GM23338 (cell line): ENCODE measurements around the gene FAM8A1. TPM values are rescaled to one million over a fixed set of nuclear protein-coding genes. Genes with fewer than 3 reads are reported as not detected.

Source experiments
- ATAC-seq: fragments of 200-7000 bp; cut with Tn5 transposase; 3 replicates; pipeline ENCODE4 v1.9.1; 2020
- DNase-seq: peaks from one replicate; pipeline ENCODE4 v3.0.0-alpha.2; 2015; ENCODE audit warnings: low spot score
- H2AFZ ChIP-seq: fragments of 200-600 bp; sonication (generic); 2 replicates; pipeline ENCODE4 v1.8.0; 2016; ENCODE audit warnings: antibody characterized with exemption, mild to moderate bottlenecking, moderate library complexity
- H3F3A ChIP-seq: fragments of 200-600 bp; sonication (generic); replicated peaks from 2 replicates; pipeline ENCODE4 v1.8.0; 2017; ENCODE audit warnings: antibody characterized with exemption, mixed run types, low read depth
- H3K27ac ChIP-seq: fragments of 200-600 bp; sonication (generic); 2 replicates; pipeline ENCODE4 v1.6.1; 2016; ENCODE audit warnings: low read depth
- H3K27me3 ChIP-seq: fragments of 200-600 bp; sonication (generic); 2 replicates; pipeline ENCODE4 v1.8.0; 2016; ENCODE audit warnings: mild to moderate bottlenecking, mixed run types, moderate library complexity; ENCODE audit not compliant: insufficient read depth
- H3K36me3 ChIP-seq: fragments of 200-600 bp; sonication (generic); 2 replicates; pipeline ENCODE4 v1.8.0; 2016; ENCODE audit warnings: mild to moderate bottlenecking; ENCODE audit not compliant: insufficient read depth
- H3K4me1 ChIP-seq: fragments of 200-600 bp; sonication (generic); 2 replicates; pipeline ENCODE4 v1.8.0; 2016; ENCODE audit warnings: mild to moderate bottlenecking, moderate library complexity; ENCODE audit not compliant: insufficient read depth
- H3K4me2 ChIP-seq: fragments of 200-600 bp; sonication (generic); 2 replicates; pipeline ENCODE4 v1.7.1; 2017; ENCODE audit warnings: mixed run types
- H3K4me3 ChIP-seq: fragments of 200-600 bp; sonication (generic); 2 replicates; pipeline ENCODE4 v1.6.1; 2016; ENCODE audit warnings: mixed run types
- H3K79me2 ChIP-seq: fragments of 200-600 bp; sonication (generic); replicated peaks from 2 replicates; pipeline ENCODE4 v1.8.0; 2017; ENCODE audit warnings: mild to moderate bottlenecking; ENCODE audit not compliant: insufficient read depth
- H3K9me2 ChIP-seq: fragments of 200-600 bp; sonication (generic); 2 replicates; pipeline ENCODE4 v1.8.0; 2017; ENCODE audit not compliant: insufficient read depth
- H4K20me1 ChIP-seq: fragments of 200-600 bp; sonication (generic); replicated peaks from 2 replicates; pipeline ENCODE4 v1.8.0; 2017; ENCODE audit warnings: mild to moderate bottlenecking; ENCODE audit not compliant: insufficient read depth
- H3K27ac Mint-ChIP-seq: 2 replicates; pipeline ENCODE4 v1.8.0; 2020; ENCODE audit warnings: inconsistent platforms, mild to moderate bottlenecking, moderate library complexity, mixed read lengths
- H3K27me3 Mint-ChIP-seq: 3 replicates; pipeline ENCODE4 v1.8.0; 2022; ENCODE audit warnings: low read depth, mild to moderate bottlenecking, moderate library complexity, mixed read lengths, inconsistent platforms; ENCODE audit not compliant: insufficient read depth, poor library complexity
- H3K36me3 Mint-ChIP-seq: 3 replicates; pipeline ENCODE4 v1.8.0; 2021; ENCODE audit warnings: low read depth, mild to moderate bottlenecking, inconsistent platforms, moderate library complexity, mixed read lengths
- H3K4me1 Mint-ChIP-seq: 3 replicates; pipeline ENCODE4 v1.8.0; 2020; ENCODE audit warnings: mild to moderate bottlenecking, inconsistent platforms, mixed read lengths
- H3K4me3 Mint-ChIP-seq: 3 replicates; pipeline ENCODE4 v1.8.0; 2021; ENCODE audit warnings: moderate library complexity, mild to moderate bottlenecking, inconsistent platforms, mixed read lengths
- H3K9me3 Mint-ChIP-seq: 3 replicates; pipeline ENCODE4 v1.8.0; 2020; ENCODE audit warnings: moderate library complexity, mild to moderate bottlenecking, inconsistent platforms, mixed read lengths
- CREB1 ChIP-seq: fragments of 250-450 bp; sonication (Bioruptor Pico); IDR thresholded peaks from 2 replicates; pipeline ENCODE4 v1.5.0; 2020; ENCODE audit warnings: low read depth, mild to moderate bottlenecking, moderate library complexity
- EZH2 ChIP-seq: fragments of 200-600 bp; sonication (generic); IDR thresholded peaks from one replicate; pipeline ENCODE4 v1.8.0; 2017; ENCODE audit warnings: antibody characterized with exemption, mild to moderate bottlenecking, low read depth; ENCODE audit not compliant: unreplicated experiment
- EZH2phosphoT487 ChIP-seq: fragments of 200-600 bp; sonication (generic); IDR thresholded peaks from one replicate; pipeline ENCODE4 v1.8.1; 2018; ENCODE audit warnings: antibody characterized with exemption; ENCODE audit not compliant: unreplicated experiment
- JUNB ChIP-seq: IDR thresholded peaks from one replicate; pipeline ENCODE4 v1.6.1; 2016; ENCODE audit warnings: antibody characterized with exemption; ENCODE audit not compliant: unreplicated experiment
- NANOG ChIP-seq: IDR thresholded peaks from 2 replicates; pipeline ENCODE4 v1.6.1; 2016; ENCODE audit warnings: antibody characterized with exemption, borderline replicate concordance
- POLR2AphosphoS5 ChIP-seq: IDR thresholded peaks from 2 replicates; pipeline ENCODE4 v1.6.1; 2016; ENCODE audit warnings: antibody characterized with exemption, low read depth
- STAT1 ChIP-seq: IDR thresholded peaks from one replicate; pipeline ENCODE4 v1.6.1; 2016; ENCODE audit warnings: antibody characterized with exemption; ENCODE audit not compliant: unreplicated experiment
- ZNF114 ChIP-seq: fragments of 250-450 bp; sonication (Bioruptor Pico); IDR thresholded peaks from 2 replicates; pipeline ENCODE4 v1.5.0; 2020; ENCODE audit warnings: mild to moderate bottlenecking, moderate library complexity
- ZNF331 ChIP-seq: fragments of 250-450 bp; sonication (Bioruptor Pico); IDR thresholded peaks from 2 replicates; pipeline ENCODE4 v1.5.0; 2020; ENCODE audit warnings: low read depth, mild to moderate bottlenecking, moderate library complexity
- polyA plus RNA-seq: library from polyadenylated mRNA; unstranded; fragments of >200 nt; fragmentation: Nextera tagmentation; extraction: Ambion mirVana; gene quantifications from 2 replicates; pipeline ENCODE4 v1.2.1, GENCODE V29; 2016
- total RNA-seq: library from RNA; depleted of rRNA; stranded (reverse); fragments of >200 nt; shearing (Covaris generic); gene quantifications from 2 replicates; pipeline ENCODE4 v1.2.3, GENCODE V29; 2014
- TF ChIP-seq, protein P1 (sequence below): IDR thresholded peaks from 2 replicates; pipeline ENCODE4 v1.6.1; 2016; ENCODE audit warnings: antibody characterized with exemption
- TF ChIP-seq, protein P2 (sequence below), 2 experiments: fragments of 200-600 bp in 1 of 2; sonication (generic) in 1 of 2; conservative IDR thresholded peaks; 2 replicates each; pipeline versions ENCODE4 v1.5.1 to v1.6.1; 2016 to 2017; ENCODE audit warnings: antibody characterized with exemption in 2 of 2, low read depth in 2 of 2, mild to moderate bottlenecking in 2 of 2, moderate library complexity in 1 of 2
- TF ChIP-seq, protein P3 (sequence below): fragments of 250-450 bp; sonication (Bioruptor Pico); IDR thresholded peaks from 2 replicates; pipeline ENCODE4 v1.5.0; 2020; ENCODE audit warnings: mild to moderate bottlenecking, moderate library complexity
- TF ChIP-seq, protein P4 (sequence below): IDR thresholded peaks from one replicate; pipeline ENCODE4 v1.6.1; 2018; ENCODE audit warnings: antibody characterized with exemption; ENCODE audit not compliant: unreplicated experiment

Gene FAM8A1
- total and polyA plus RNA-seq, 2 experiments from 2014 or later, result 4.0 to 15.6 TPM

DNA sequence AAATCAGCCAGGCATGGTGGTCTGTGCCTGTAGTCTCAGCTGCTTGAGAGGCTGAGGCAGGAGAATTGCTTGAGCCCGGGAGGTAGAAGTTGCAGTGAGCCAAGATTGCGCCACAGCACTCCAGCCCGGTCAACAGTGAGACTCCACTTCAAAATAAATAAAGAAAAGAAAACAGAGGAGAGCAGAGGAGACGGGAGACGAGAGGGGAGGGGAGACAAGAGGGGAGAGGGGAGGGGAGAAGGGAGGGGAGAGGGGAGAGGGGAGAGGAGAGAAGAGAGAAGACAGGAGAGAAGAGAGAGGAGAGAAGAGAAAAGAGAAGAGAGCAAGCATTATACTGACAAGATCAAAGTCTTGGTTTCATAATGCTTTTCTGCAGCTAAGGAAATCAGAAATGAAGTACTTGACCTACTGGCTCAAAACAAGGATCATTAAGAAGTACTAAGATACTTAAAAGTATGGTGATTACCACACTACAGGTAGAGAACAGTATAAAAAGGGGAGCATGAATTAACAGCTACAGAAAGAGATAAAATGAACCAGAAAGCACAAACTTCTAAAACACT is 30.5 kb downstream of the FAM8A1 start:
- H3F3A ChIP-seq, result no peaks in the 10 kb centered on the region; the same call in 1 of the 2 replicates
- peaks cover 65% of the 10 kb centered on the region for H3K79me2 ChIP-seq
- TF ChIP-seq, protein P1, sequence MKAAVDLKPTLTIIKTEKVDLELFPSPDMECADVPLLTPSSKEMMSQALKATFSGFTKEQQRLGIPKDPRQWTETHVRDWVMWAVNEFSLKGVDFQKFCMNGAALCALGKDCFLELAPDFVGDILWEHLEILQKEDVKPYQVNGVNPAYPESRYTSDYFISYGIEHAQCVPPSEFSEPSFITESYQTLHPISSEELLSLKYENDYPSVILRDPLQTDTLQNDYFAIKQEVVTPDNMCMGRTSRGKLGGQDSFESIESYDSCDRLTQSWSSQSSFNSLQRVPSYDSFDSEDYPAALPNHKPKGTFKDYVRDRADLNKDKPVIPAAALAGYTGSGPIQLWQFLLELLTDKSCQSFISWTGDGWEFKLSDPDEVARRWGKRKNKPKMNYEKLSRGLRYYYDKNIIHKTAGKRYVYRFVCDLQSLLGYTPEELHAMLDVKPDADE, result no peak
- TF ChIP-seq ZNF331 (CRISPR knock-in tag) (no peak), CREB1 (CRISPR knock-in tag) (no peak), JUNB (no peak), POLR2AphosphoS5 (no peak), STAT1 (no peak), EZH2phosphoT487 (no peak), NANOG (no peak), EZH2 (no peak), ZNF114 (no peak)
- TF ChIP-seq, protein P2, sequence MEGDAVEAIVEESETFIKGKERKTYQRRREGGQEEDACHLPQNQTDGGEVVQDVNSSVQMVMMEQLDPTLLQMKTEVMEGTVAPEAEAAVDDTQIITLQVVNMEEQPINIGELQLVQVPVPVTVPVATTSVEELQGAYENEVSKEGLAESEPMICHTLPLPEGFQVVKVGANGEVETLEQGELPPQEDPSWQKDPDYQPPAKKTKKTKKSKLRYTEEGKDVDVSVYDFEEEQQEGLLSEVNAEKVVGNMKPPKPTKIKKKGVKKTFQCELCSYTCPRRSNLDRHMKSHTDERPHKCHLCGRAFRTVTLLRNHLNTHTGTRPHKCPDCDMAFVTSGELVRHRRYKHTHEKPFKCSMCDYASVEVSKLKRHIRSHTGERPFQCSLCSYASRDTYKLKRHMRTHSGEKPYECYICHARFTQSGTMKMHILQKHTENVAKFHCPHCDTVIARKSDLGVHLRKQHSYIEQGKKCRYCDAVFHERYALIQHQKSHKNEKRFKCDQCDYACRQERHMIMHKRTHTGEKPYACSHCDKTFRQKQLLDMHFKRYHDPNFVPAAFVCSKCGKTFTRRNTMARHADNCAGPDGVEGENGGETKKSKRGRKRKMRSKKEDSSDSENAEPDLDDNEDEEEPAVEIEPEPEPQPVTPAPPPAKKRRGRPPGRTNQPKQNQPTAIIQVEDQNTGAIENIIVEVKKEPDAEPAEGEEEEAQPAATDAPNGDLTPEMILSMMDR (conservative IDR thresholded peaks at IDR 0.05; ENCODE audit: low read depth in 2 of 2), result no peak
- TF ChIP-seq, protein P3, sequence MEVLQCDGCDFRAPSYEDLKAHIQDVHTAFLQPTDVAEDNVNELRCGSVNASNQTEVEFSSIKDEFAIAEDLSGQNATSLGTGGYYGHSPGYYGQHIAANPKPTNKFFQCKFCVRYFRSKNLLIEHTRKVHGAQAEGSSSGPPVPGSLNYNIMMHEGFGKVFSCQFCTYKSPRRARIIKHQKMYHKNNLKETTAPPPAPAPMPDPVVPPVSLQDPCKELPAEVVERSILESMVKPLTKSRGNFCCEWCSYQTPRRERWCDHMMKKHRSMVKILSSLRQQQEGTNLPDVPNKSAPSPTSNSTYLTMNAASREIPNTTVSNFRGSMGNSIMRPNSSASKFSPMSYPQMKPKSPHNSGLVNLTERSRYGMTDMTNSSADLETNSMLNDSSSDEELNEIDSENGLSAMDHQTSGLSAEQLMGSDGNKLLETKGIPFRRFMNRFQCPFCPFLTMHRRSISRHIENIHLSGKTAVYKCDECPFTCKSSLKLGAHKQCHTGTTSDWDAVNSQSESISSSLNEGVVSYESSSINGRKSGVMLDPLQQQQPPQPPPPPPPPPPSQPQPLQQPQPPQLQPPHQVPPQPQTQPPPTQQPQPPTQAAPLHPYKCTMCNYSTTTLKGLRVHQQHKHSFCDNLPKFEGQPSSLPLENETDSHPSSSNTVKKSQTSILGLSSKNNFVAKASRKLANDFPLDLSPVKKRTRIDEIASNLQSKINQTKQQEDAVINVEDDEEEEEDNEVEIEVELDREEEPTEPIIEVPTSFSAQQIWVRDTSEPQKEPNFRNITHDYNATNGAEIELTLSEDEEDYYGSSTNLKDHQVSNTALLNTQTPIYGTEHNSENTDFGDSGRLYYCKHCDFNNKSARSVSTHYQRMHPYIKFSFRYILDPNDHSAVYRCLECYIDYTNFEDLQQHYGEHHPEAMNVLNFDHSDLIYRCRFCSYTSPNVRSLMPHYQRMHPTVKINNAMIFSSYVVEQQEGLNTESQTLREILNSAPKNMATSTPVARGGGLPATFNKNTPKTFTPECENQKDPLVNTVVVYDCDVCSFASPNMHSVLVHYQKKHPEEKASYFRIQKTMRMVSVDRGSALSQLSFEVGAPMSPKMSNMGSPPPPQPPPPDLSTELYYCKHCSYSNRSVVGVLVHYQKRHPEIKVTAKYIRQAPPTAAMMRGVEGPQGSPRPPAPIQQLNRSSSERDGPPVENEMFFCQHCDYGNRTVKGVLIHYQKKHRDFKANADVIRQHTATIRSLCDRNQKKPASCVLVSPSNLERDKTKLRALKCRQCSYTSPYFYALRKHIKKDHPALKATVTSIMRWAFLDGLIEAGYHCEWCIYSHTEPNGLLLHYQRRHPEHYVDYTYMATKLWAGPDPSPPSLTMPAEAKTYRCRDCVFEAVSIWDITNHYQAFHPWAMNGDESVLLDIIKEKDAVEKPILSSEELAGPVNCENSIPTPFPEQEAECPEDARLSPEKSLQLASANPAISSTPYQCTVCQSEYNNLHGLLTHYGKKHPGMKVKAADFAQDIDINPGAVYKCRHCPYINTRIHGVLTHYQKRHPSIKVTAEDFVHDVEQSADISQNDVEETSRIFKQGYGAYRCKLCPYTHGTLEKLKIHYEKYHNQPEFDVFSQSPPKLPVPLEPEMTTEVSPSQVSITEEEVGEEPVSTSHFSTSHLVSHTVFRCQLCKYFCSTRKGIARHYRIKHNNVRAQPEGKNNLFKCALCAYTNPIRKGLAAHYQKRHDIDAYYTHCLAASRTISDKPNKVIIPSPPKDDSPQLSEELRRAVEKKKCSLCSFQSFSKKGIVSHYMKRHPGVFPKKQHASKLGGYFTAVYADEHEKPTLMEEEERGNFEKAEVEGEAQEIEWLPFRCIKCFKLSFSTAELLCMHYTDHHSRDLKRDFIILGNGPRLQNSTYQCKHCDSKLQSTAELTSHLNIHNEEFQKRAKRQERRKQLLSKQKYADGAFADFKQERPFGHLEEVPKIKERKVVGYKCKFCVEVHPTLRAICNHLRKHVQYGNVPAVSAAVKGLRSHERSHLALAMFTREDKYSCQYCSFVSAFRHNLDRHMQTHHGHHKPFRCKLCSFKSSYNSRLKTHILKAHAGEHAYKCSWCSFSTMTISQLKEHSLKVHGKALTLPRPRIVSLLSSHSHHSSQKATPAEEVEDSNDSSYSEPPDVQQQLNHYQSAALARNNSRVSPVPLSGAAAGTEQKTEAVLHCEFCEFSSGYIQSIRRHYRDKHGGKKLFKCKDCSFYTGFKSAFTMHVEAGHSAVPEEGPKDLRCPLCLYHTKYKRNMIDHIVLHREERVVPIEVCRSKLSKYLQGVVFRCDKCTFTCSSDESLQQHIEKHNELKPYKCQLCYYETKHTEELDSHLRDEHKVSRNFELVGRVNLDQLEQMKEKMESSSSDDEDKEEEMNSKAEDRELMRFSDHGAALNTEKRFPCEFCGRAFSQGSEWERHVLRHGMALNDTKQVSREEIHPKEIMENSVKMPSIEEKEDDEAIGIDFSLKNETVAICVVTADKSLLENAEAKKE (CRISPR knock-in tag), result no peak
- TF ChIP-seq, protein P4, sequence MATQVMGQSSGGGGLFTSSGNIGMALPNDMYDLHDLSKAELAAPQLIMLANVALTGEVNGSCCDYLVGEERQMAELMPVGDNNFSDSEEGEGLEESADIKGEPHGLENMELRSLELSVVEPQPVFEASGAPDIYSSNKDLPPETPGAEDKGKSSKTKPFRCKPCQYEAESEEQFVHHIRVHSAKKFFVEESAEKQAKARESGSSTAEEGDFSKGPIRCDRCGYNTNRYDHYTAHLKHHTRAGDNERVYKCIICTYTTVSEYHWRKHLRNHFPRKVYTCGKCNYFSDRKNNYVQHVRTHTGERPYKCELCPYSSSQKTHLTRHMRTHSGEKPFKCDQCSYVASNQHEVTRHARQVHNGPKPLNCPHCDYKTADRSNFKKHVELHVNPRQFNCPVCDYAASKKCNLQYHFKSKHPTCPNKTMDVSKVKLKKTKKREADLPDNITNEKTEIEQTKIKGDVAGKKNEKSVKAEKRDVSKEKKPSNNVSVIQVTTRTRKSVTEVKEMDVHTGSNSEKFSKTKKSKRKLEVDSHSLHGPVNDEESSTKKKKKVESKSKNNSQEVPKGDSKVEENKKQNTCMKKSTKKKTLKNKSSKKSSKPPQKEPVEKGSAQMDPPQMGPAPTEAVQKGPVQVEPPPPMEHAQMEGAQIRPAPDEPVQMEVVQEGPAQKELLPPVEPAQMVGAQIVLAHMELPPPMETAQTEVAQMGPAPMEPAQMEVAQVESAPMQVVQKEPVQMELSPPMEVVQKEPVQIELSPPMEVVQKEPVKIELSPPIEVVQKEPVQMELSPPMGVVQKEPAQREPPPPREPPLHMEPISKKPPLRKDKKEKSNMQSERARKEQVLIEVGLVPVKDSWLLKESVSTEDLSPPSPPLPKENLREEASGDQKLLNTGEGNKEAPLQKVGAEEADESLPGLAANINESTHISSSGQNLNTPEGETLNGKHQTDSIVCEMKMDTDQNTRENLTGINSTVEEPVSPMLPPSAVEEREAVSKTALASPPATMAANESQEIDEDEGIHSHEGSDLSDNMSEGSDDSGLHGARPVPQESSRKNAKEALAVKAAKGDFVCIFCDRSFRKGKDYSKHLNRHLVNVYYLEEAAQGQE, result no peak
- H3K36me3 ChIP-seq, result peaks cover 56% of the 10 kb centered on the region
- no peak overlapping the region for H3K27ac Mint-ChIP-seq
- peaks cover 3% of the 10 kb centered on the region for H3K27me3 Mint-ChIP-seq
- no peak for DNase-seq
- H2AFZ ChIP-seq, result no peak overlapping the region
- no peak overlapping the region for H3K4me3 ChIP-seq
- H3K4me3 Mint-ChIP-seq, result no peak overlapping the region
- no peaks in the 10 kb centered on the region for H3K9me2 ChIP-seq
- no peak overlapping the region for H3K27ac ChIP-seq
- no peaks in the 10 kb centered on the region for H3K4me1 ChIP-seq
- no peaks in the 10 kb centered on the region for H3K9me3 Mint-ChIP-seq
- no peaks in the 10 kb centered on the region for H3K27me3 ChIP-seq
- no peak overlapping the region for H3K4me2 ChIP-seq
- H3K36me3 Mint-ChIP-seq, result peaks cover 81% of the 10 kb centered on the region
- ATAC-seq, result no peak
- peaks cover 22% of the 10 kb centered on the region for H4K20me1 ChIP-seq
- H3K4me1 Mint-ChIP-seq, result no peaks in the 10 kb centered on the region; the same call in 2 of the 3 replicates
